A549 (cell line): ENCODE results near the gene TEX11.

Experiments
- BCL3 ChIP-seq: fragments of >200 bp; sonication (Bioruptor Twin); formaldehyde crosslinking; IDR thresholded peaks from 3 replicates; pipeline ENCODE4 v1.6.1; 2016
- CBX8 ChIP-seq: fragments of 200-600 bp; sonication (generic); IDR thresholded peaks from 2 replicates; pipeline ENCODE4 v1.6.1; 2016
- CTCF ChIP-seq: fragments of >200 bp; sonication (Bioruptor Twin); formaldehyde crosslinking; IDR thresholded peaks from 3 replicates; pipeline ENCODE4 v1.5.1; 2016
- EP300 ChIP-seq, 2 experiments: fragments of >200 bp; sonication (Bioruptor Twin); formaldehyde crosslinking; IDR thresholded peaks; 2 replicates in 1 of 2; 3 replicates in 1 of 2; pipeline ENCODE4 v1.6.1; 2016 to 2017
- GATA3 ChIP-seq: IDR thresholded peaks from 2 replicates; pipeline ENCODE4 v1.6.1; 2012; ENCODE audit warnings: borderline replicate concordance
- HMGXB4 ChIP-seq: fragments of 250-450 bp; sonication (Bioruptor Pico); IDR thresholded peaks from 2 replicates; pipeline ENCODE4 v1.5.0; 2021; ENCODE audit warnings: mild to moderate bottlenecking, moderate library complexity, borderline replicate concordance
- MAX ChIP-seq: IDR thresholded peaks from 2 replicates; pipeline ENCODE4 v1.6.1; 2012
- MAZ ChIP-seq: fragments of 150-350 bp; IDR thresholded peaks from 2 replicates; pipeline ENCODE4 v1.6.1; 2014; ENCODE audit warnings: antibody characterized with exemption, low read depth, low read length, borderline replicate concordance
- MYC ChIP-seq: IDR thresholded peaks from 2 replicates; pipeline ENCODE4 v1.6.1; 2012; ENCODE audit warnings: mild to moderate bottlenecking, inconsistent platforms, low read length, improper control_type of control experiment, borderline replicate concordance
- POLR2A ChIP-seq: IDR thresholded peaks from 2 replicates; pipeline ENCODE4 v1.6.1; 2012; ENCODE audit warnings: mild to moderate bottlenecking, low read length
- RAD21 ChIP-seq, 2 experiments: fragments of >200 bp in 1 of 2; sonication (Bioruptor Twin) in 1 of 2; formaldehyde crosslinking in 1 of 2; IDR thresholded peaks in 1 of 2; conservative IDR thresholded peaks in 1 of 2; 2 replicates in 1 of 2; 3 replicates in 1 of 2; pipeline ENCODE4 v1.6.1; 2012 to 2018; ENCODE audit warnings: inconsistent platforms in 1 of 2
- TP53 ChIP-seq: fragments of 250-450 bp; sonication (Bioruptor Pico); IDR thresholded peaks from 2 replicates; pipeline ENCODE4 v1.5.0; 2021; ENCODE audit warnings: mild to moderate bottlenecking, moderate library complexity
- TF ChIP-seq, protein P1 (sequence below): fragments of 150-350 bp; IDR thresholded peaks from 2 replicates; pipeline ENCODE4 v1.6.1; 2014; ENCODE audit warnings: low read depth, mild to moderate bottlenecking, low read length

GRCh38 chrX:70481471-70482270 is 426.8 kb downstream of the TEX11 start:
- no peak for TF ChIP-seq CTCF
- TF ChIP-seq MAX: no peak
- no peak for TF ChIP-seq POLR2A
- TF ChIP-seq CBX8: no peak
- no peak for TF ChIP-seq GATA3
- no peak for TF ChIP-seq MYC
- no peak for TF ChIP-seq EP300 (IDR thresholded peaks at IDR 0.05)
- no peak for TF ChIP-seq RAD21 (conservative IDR thresholded peaks at IDR 0.05 in 1 of 2, IDR thresholded peaks at IDR 0.05 in 1 of 2)
- no peak for TF ChIP-seq MAZ
- no peak for TF ChIP-seq BCL3
- TF ChIP-seq, protein P1, sequence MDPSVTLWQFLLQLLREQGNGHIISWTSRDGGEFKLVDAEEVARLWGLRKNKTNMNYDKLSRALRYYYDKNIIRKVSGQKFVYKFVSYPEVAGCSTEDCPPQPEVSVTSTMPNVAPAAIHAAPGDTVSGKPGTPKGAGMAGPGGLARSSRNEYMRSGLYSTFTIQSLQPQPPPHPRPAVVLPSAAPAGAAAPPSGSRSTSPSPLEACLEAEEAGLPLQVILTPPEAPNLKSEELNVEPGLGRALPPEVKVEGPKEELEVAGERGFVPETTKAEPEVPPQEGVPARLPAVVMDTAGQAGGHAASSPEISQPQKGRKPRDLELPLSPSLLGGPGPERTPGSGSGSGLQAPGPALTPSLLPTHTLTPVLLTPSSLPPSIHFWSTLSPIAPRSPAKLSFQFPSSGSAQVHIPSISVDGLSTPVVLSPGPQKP: no peak
- TF ChIP-seq TP53: no peak
- no peak for TF ChIP-seq HMGXB4 (CRISPR knock-in tag)
